Adipocyte (in vitro differentiated cells): ENCODE results near the gene ISG15.
A peak's percentile ranks its signal among the peaks of the same experiment; 100 is the strongest.

ENCODE experiments used
- DNase-seq: peaks from one replicate; pipeline ENCODE4 v3.0.0-alpha.2; 2015; ENCODE audit warnings: low read depth
- H3K27me3 ChIP-seq: replicated peaks from 2 replicates; pipeline ENCODE4 v1.7.0; 2013; ENCODE audit warnings: mild to moderate bottlenecking, low read length, moderate library complexity; ENCODE audit not compliant: control insufficient read depth, insufficient read depth
- H3K36me3 ChIP-seq: 2 replicates; pipeline ENCODE4 v1.7.0; 2013; ENCODE audit warnings: low read length, mild to moderate bottlenecking, moderate library complexity; ENCODE audit not compliant: control insufficient read depth, insufficient read depth, severe bottlenecking
- H3K4me1 ChIP-seq: 2 replicates; pipeline ENCODE4 v1.7.0; 2013; ENCODE audit warnings: mild to moderate bottlenecking, low read length, moderate library complexity; ENCODE audit not compliant: control insufficient read depth, insufficient read depth
- H3K4me3 ChIP-seq: 2 replicates; pipeline ENCODE4 v1.7.0; 2013; ENCODE audit warnings: mild to moderate bottlenecking, low read length, moderate library complexity
- H3K9ac ChIP-seq: 2 replicates; pipeline ENCODE4 v1.7.0; 2013; ENCODE audit warnings: mild to moderate bottlenecking, low read length, moderate library complexity
- H3K9me3 ChIP-seq: 2 replicates; pipeline ENCODE4 v1.7.0; 2013; ENCODE audit warnings: mild to moderate bottlenecking, low read length, moderate library complexity; ENCODE audit not compliant: control insufficient read depth

ISG15 gene

DNA sequence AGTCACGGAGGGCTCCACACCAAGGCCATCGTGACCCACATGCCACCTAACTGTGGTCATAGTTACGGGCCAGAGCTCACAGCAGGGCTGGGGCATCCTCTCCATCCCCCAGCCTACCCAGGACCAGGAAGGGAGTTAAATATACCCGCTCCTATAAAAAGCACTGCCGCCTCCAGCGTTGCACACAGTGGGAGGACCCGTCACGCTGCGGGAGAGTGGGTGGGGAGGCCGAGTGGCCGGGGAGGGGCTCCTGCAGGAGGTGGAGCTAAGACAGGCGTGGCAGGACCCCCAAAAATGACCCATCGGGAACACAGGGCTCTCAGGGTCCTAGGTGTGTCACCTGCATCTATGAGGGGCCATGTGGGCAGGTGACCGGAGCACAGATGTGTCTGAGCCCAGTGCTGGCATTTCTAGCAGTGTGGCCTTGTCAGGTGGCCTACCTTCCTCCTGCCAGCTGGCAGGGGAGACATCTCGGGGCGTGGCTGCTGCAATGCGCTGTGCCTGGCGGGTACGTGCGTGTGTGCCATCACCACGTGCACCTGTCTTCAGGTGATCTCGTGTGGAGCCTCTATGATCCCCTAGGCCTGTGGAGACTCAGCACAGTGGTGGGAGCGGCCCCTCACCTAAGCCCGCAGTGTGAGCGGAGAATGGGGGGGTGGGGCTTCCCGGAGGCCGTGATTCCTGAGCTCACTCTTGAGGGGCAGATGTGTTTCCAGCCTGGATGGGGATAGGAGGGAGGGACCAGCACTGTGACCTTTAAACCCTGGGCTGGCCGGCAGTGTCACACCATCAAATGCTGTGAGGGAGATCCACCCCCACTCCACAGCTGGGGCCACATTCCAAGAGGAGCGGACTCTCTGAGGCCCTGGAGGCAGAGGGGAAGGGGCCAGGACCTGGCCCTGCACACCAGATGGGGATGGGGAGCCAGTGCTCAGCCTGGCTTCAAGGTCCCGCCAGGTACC is 24.4 kb downstream of the ISG15 start:
- H3K4me3 ChIP-seq: no peak overlapping the region
- no peak overlapping the region for H3K9ac ChIP-seq
- no peaks in the 10 kb centered on the region for H3K36me3 ChIP-seq
- peaks cover 4% of the 10 kb centered on the region for H3K4me1 ChIP-seq
- DNase-seq: no peak
- H3K9me3 ChIP-seq: no peaks in the 10 kb centered on the region
- peaks cover 39% of the 10 kb centered on the region for H3K27me3 ChIP-seq

DNA sequence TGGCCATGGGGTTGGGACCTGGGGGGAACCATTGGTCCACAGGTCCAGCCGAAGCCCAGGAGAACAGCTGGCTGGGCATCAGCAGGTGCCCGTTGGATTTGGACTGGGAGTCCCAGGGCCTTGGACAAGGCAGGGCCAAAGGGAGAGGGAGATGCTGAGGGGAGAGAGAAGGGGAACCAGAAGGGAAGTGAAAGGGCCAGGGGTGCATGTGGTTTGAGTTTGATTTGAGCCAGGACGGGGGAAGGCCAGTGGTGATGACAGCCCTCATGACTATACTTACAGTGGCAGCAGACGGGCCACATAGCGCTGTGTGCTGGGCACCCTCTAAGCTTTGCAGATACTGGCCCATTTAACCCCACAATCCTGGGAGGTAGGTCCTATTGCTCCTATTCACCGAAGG is 25.4 kb downstream of the ISG15 start:
- Histone ChIP-seq H3K4me3 (no peak overlapping the region), H3K27me3 (peaks cover 39% of the 10 kb centered on the region), H3K4me1 (peaks cover 4% of the 10 kb centered on the region), H3K9me3 (no peaks in the 10 kb centered on the region), H3K9ac (no peak overlapping the region), H3K36me3 (no peaks in the 10 kb centered on the region)
- no peak for DNase-seq

DNA sequence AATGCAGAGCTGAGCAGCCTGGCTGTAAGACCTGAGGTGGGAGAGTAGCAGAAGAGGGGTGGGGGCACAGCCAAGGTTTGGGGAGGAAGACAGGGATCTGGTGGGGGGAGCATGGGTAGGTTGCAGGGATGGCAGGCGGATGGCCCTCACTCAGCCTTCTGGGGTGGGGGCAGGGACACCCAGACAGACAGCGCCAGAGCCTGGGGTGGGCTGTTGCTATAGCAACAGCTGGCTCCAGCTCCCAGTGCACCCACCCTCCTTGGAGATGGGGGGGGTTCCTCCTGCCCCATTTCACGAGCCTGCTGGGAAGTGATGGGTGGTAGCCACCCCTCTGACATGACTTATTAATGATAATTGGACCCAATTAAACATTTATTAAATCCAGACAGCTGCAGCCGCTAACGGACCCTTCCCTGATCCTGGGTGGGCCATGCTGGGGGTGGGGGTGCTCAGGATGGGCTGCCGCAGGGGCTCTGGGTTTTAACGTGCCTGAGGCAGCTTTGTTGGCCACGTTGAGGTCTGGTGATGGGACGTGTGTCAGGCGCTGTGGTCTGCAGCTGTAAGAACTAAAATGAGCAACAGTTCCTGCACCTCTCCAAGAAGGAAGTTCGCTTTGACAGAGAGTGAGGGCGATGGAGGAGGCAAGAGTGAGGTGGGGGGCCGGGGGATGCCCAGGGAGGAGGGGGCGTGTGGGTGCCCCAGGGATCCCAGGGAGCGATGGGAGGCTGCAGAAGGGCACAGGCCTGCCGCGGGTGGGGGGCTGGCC is 26.0 kb downstream of the ISG15 start:
- peaks cover 4% of the 10 kb centered on the region for H3K4me1 ChIP-seq
- no peaks in the 10 kb centered on the region for H3K9me3 ChIP-seq
- peaks cover 39% of the 10 kb centered on the region for H3K27me3 ChIP-seq
- H3K36me3 ChIP-seq: no peaks in the 10 kb centered on the region
- DNase-seq: no peak
- no peak overlapping the region for H3K4me3 ChIP-seq
- no peak overlapping the region for H3K9ac ChIP-seq

DNA sequence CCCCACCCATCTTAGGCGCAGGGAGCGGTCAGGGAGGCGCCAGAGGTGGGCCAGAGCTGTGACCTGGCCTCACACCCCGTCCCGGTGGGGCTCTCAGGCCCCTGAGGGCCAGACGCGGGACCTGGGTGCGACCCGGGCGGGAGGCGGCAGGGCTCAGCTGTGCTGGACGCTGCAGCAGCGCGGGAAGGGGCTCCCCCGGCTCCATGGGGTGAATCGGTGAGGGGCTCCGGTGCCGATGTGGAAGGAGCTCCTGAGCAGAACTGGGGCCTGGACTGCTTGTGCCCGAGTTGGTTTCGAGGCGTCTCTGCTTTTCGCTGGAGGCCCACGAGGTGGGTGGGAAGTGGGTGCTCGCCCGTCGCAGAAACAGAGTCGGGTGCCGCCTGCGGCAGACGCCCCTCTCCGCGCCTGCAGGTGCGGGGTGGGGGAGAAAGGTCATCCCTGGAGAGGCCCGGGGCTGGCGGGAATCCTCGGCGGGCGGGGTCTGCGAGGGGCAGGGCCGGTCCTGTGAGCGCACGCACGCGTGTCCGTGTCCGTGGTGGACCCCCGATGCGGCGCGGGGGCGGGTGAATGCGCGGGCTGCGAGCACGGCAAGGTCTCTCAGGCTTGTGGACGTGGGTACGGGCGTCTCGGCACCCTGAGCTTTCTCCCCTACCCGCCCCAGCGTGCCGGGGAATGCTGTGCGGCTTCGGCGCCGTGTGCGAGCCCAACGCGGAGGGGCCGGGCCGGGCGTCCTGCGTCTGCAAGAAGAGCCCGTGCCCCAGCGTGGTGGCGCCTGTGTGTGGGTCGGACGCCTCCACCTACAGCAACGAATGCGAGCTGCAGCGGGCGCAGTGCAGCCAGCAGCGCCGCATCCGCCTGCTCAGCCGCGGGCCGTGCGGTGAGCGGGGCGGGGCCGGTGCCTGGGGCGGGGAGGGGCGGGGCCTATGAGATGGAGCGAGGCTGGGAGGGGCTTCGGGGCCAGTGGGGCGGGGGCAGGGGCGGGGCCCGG is 27.0 kb downstream of the ISG15 start:
- Histone ChIP-seq H3K9ac (no peak overlapping the region), H3K9me3 (no peaks in the 10 kb centered on the region), H3K4me3 (peak overlapping the region; percentile 66), H3K4me1 (peaks cover 4% of the 10 kb centered on the region), H3K27me3 (peaks cover 39% of the 10 kb centered on the region), H3K36me3 (no peaks in the 10 kb centered on the region)
- peak; percentile 94 for DNase-seq

- Histone ChIP-seq H3K4me3 (no peak overlapping the region), H3K4me1 (peaks cover 4% of the 10 kb centered on the region), H3K36me3 (no peaks in the 10 kb centered on the region), H3K9me3 (no peaks in the 10 kb centered on the region), H3K27me3 (peaks cover 34% of the 10 kb centered on the region), H3K9ac (no peak overlapping the region)
- DNase-seq: no peak
These were observed 27.8 kb downstream of the ISG15 start for GRCh38 chr1:1041092-1041523.

- Histone ChIP-seq H3K4me3 (no peak overlapping the region), H3K4me1 (peaks cover 4% of the 10 kb centered on the region), H3K27me3 (peaks cover 31% of the 10 kb centered on the region), H3K9ac (no peak overlapping the region), H3K36me3 (no peaks in the 10 kb centered on the region), H3K9me3 (no peaks in the 10 kb centered on the region)
- no peak for DNase-seq
These were observed 28.6 kb downstream of the ISG15 start for GRCh38 chr1:1041873-1042272.

GRCh38 chr1:1042835-1043234 is 29.5 kb downstream of the ISG15 start:
- Histone ChIP-seq H3K4me1 (peaks cover 4% of the 10 kb centered on the region), H3K27me3 (peaks cover 25% of the 10 kb centered on the region), H3K9me3 (no peaks in the 10 kb centered on the region), H3K36me3 (no peaks in the 10 kb centered on the region), H3K9ac (no peak overlapping the region), H3K4me3 (no peak overlapping the region)
- DNase-seq: no peak

GRCh38 chr1:1043411-1043810 is 30.1 kb downstream of the ISG15 start:
- H3K27me3 ChIP-seq: peaks cover 19% of the 10 kb centered on the region
- no peak overlapping the region for H3K9ac ChIP-seq
- H3K4me3 ChIP-seq: no peak overlapping the region
- no peaks in the 10 kb centered on the region for H3K36me3 ChIP-seq
- H3K9me3 ChIP-seq: no peaks in the 10 kb centered on the region
- H3K4me1 ChIP-seq: peaks cover 4% of the 10 kb centered on the region
- no peak for DNase-seq

DNA sequence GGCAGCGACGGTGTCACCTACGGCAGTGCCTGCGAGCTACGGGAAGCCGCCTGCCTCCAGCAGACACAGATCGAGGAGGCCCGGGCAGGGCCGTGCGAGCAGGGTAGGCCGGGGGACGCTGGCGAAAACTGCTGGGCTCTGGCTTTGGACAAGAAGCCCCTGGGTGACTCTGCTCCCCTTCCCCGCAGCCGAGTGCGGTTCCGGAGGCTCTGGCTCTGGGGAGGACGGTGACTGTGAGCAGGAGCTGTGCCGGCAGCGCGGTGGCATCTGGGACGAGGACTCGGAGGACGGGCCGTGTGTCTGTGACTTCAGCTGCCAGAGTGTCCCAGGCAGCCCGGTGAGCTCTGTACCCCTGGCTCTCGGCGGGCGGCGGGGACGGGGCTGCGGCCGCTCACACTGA is 30.6 kb downstream of the ISG15 start:
- H3K9ac ChIP-seq: no peak overlapping the region
- H3K9me3 ChIP-seq: no peaks in the 10 kb centered on the region
- peaks cover 14% of the 10 kb centered on the region for H3K27me3 ChIP-seq
- peaks cover 4% of the 10 kb centered on the region for H3K4me1 ChIP-seq
- H3K4me3 ChIP-seq: no peak overlapping the region
- no peak for DNase-seq
- no peaks in the 10 kb centered on the region for H3K36me3 ChIP-seq

DNA sequence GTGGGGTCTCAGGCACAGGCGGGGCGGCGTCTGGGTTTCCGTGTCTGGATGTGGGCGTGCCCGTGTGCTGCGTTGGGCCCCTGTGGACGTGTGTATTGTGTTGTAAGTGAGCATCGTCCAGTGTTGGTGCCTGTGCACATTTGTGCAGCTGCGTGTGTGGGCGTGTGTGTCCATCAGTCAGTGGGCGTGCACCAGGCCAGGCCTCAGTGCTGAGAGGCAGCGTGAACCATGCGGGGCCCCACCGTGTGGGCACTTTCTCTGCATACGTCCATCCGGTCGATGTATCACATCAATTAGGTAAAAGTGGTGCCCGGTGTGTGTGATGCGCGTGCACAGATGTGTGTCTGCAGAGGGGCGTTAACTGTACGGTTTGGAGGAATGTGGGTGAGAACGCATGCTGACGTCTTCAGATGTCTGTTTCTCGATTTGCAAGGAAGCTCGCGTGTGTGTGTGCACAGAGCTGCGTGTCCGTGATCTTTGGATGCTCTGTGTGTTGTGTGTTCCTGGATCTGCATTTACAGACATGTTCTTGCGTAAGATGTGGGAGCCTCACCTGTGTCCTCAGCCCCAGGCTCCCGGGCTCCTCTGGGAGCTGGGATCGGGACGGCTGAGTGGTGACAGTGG is 31.3 kb downstream of the ISG15 start:
- Histone ChIP-seq H3K4me3 (no peak overlapping the region), H3K36me3 (no peaks in the 10 kb centered on the region), H3K9me3 (no peaks in the 10 kb centered on the region), H3K4me1 (peaks cover 4% of the 10 kb centered on the region), H3K9ac (no peak overlapping the region), H3K27me3 (peaks cover 8% of the 10 kb centered on the region)
- DNase-seq: no peak
